Nephron (organoid): Measurements from ENCODE around the gene RERG.

Experiments used
- H3K27ac Mint-ChIP-seq, 3 experiments: 2 replicates each; pipeline ENCODE4 v1.8.0; 2020; ENCODE audit warnings: mixed read lengths in 3 of 3, mild to moderate bottlenecking in 2 of 3, moderate library complexity in 1 of 3
- H3K27me3 Mint-ChIP-seq: 2 replicates; pipeline ENCODE4 v1.8.0; 2021; ENCODE audit warnings: low read depth, mild to moderate bottlenecking, moderate library complexity, mixed read lengths
- H3K36me3 Mint-ChIP-seq: 2 replicates; pipeline ENCODE4 v1.8.0; 2020; ENCODE audit warnings: low read depth, mixed read lengths
- H3K4me1 Mint-ChIP-seq: 2 replicates; pipeline ENCODE4 v1.8.0; 2020; ENCODE audit warnings: mixed read lengths
- H3K4me3 Mint-ChIP-seq, 3 experiments: 2 replicates each; pipeline ENCODE4 v1.8.0; 2020; ENCODE audit warnings: mild to moderate bottlenecking in 3 of 3, mixed read lengths in 3 of 3, moderate library complexity in 2 of 3
- H3K9me3 Mint-ChIP-seq: 2 replicates; pipeline ENCODE4 v1.8.0; 2020; ENCODE audit warnings: mixed read lengths
- TF ChIP-seq, protein P1 (sequence below), 3 experiments: fragments of 200-600 bp; sonication (generic); IDR thresholded peaks; one replicate each; pipeline ENCODE4 v1.5.0; 2021; ENCODE audit warnings: antibody characterized with exemption in 3 of 3; ENCODE audit not compliant: unreplicated experiment in 3 of 3

The RERG gene

DNA sequence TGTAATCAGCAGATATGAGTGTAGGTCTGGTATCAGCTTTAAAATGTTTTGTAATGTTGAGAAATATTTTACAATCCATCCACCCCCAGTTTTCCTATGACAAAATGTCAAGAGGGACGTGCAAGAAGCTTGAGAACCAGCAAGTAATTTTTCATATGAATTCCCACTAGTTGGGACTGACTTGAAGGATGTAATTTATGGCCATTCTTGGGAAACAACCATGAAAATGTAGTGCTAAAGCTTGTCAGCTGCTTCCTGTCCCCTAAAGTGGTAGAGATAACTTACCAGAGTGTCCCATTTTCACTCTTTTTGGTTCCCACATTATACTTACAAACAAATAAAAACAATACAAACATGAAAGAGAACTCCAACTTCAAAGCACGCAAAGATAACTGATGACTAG, 63.9 kb downstream of the RERG start:
- peak overlapping the region; percentile 68 to 73 (median 71) for H3K27ac Mint-ChIP-seq
- no peaks in the 10 kb centered on the region for H3K36me3 Mint-ChIP-seq
- TF ChIP-seq, protein P1, sequence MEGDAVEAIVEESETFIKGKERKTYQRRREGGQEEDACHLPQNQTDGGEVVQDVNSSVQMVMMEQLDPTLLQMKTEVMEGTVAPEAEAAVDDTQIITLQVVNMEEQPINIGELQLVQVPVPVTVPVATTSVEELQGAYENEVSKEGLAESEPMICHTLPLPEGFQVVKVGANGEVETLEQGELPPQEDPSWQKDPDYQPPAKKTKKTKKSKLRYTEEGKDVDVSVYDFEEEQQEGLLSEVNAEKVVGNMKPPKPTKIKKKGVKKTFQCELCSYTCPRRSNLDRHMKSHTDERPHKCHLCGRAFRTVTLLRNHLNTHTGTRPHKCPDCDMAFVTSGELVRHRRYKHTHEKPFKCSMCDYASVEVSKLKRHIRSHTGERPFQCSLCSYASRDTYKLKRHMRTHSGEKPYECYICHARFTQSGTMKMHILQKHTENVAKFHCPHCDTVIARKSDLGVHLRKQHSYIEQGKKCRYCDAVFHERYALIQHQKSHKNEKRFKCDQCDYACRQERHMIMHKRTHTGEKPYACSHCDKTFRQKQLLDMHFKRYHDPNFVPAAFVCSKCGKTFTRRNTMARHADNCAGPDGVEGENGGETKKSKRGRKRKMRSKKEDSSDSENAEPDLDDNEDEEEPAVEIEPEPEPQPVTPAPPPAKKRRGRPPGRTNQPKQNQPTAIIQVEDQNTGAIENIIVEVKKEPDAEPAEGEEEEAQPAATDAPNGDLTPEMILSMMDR (IDR thresholded peaks at IDR 0.05; ENCODE audit: unreplicated experiment in 3 of 3): no peak
- no peak overlapping the region for H3K4me3 Mint-ChIP-seq
- no peaks in the 10 kb centered on the region for H3K9me3 Mint-ChIP-seq
- H3K4me1 Mint-ChIP-seq: peaks cover 30% of the 10 kb centered on the region
- H3K27me3 Mint-ChIP-seq: no peaks in the 10 kb centered on the region

DNA sequence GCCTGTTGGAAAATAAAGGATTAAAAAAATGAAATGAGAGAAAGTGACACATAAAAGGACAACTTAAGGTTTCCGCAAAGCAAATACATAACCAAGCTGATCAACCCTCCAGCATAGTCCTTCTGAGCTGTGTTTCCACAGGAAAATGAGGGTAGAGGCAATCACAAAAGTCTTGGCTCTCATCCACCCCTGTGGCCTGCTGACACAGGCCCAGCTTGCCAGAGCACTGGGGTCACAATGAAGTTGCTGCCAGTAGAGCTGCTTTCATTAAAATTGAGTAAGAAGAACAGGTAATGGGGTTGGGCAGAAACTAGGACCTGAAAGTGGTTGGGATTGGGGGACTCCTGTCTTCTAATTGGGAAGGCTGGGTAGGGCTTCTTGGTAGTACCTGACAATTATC, 65.9 kb downstream of the RERG start:
- Mint-ChIP-seq H3K4me1 (peaks cover 46% of the 10 kb centered on the region), H3K9me3 (no peaks in the 10 kb centered on the region), H3K27me3 (no peaks in the 10 kb centered on the region), H3K36me3 (no peaks in the 10 kb centered on the region), H3K4me3 (no peak overlapping the region), H3K27ac (no peak overlapping the region)
- TF ChIP-seq, protein P1 (IDR thresholded peaks at IDR 0.05; ENCODE audit: unreplicated experiment in 3 of 3): no peak

GRCh38 chr12:15154103-15154502, 67.1 kb downstream of the RERG start:
- TF ChIP-seq, protein P1 (IDR thresholded peaks at IDR 0.05; ENCODE audit: unreplicated experiment in 3 of 3): no peak
- Mint-ChIP-seq H3K4me1 (peaks cover 46% of the 10 kb centered on the region), H3K27ac (peak overlapping the region in 2 of 3 experiments; percentile 33 to 79)

DNA sequence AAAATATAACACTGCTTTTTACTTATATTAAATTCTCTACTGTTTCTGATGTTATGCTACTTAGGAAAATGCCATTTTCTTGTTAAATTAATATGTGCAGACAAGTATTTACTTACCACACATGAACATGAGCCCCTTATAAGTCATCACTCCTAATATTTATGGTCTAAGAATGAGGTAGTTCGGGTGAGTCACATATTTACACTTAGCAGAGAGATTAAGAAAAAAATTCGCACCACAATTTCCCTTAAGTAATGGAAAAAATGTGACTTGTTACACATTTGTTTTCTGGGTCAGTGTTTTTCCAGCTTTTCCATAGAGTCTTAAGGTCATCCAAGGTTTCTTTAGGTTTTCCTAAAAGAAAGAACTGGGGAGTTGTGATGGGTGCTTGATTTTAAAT, 68.3 kb downstream of the RERG start:
- H3K4me1 Mint-ChIP-seq: peaks cover 52% of the 10 kb centered on the region
- H3K9me3 Mint-ChIP-seq: no peaks in the 10 kb centered on the region
- H3K27ac Mint-ChIP-seq: peak overlapping the region in 2 of 3 experiments; percentile 14 to 79
- H3K27me3 Mint-ChIP-seq: no peaks in the 10 kb centered on the region
- no peak overlapping the region for H3K4me3 Mint-ChIP-seq
- TF ChIP-seq, protein P1 (IDR thresholded peaks at IDR 0.05; ENCODE audit: unreplicated experiment in 3 of 3): no peak
- H3K36me3 Mint-ChIP-seq: no peaks in the 10 kb centered on the region

More at GRCh38 chr12:15154103-15154502, 67.1 kb downstream of the RERG start:
- no peaks in the 10 kb centered on the region for H3K36me3 Mint-ChIP-seq
- H3K4me3 Mint-ChIP-seq: no peak overlapping the region
- no peaks in the 10 kb centered on the region for H3K9me3 Mint-ChIP-seq
- no peaks in the 10 kb centered on the region for H3K27me3 Mint-ChIP-seq

DNA sequence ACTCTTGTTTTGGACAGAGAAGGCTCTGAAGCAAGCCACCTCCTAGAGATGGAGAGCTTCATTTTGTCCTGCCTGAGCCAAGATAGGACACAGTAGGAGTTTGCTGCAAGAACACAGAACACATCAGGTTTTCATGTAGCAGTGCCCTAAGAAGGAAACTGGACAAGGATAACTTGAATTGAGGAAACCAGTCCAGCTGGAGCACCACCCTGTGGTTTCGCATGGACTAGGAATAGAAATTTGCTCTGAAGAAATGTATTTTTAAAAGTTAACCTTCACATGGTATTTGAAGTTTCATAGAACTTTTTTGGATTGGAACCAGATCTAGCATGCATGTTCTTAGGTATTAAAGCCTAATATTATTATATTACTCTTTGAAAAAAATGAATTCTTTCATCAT, 68.8 kb downstream of the RERG start:
- H3K4me3 Mint-ChIP-seq: no peak overlapping the region
- H3K36me3 Mint-ChIP-seq: no peaks in the 10 kb centered on the region
- no peaks in the 10 kb centered on the region for H3K27me3 Mint-ChIP-seq
- no peaks in the 10 kb centered on the region for H3K9me3 Mint-ChIP-seq
- peaks cover 54% of the 10 kb centered on the region for H3K4me1 Mint-ChIP-seq
- TF ChIP-seq, protein P1 (IDR thresholded peaks at IDR 0.05; ENCODE audit: unreplicated experiment in 3 of 3): peak in 2 of 3 experiments; percentile 32 to 42
- H3K27ac Mint-ChIP-seq: peak overlapping the region in 1 of 3 experiments; percentile 79
